ENCODE data around the gene MAPK1.

DNA sequence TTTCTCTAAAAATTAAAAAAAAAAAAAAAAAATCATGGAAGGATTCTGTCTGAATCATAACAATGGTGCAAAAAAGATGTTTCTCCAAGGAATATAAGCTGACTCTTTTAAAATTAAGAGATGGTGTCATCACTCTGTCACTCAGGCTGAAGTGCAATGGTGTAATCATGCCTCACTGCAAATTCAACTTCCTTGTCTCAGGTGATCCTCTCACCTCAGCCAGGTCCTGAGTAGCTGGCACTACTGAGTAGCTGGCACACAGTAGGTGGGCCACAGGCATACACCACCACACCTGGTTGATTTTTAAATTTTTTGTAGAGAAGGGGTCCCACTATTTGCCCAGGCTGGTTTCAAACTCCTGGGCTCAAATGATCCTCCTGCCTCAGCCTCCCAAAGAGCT is 77.1 kb downstream of the MAPK1 start:
- TF ChIP-seq POLR2A (IDR thresholded peaks at IDR 0.05), result no peak
- TF ChIP-seq, protein P1, sequence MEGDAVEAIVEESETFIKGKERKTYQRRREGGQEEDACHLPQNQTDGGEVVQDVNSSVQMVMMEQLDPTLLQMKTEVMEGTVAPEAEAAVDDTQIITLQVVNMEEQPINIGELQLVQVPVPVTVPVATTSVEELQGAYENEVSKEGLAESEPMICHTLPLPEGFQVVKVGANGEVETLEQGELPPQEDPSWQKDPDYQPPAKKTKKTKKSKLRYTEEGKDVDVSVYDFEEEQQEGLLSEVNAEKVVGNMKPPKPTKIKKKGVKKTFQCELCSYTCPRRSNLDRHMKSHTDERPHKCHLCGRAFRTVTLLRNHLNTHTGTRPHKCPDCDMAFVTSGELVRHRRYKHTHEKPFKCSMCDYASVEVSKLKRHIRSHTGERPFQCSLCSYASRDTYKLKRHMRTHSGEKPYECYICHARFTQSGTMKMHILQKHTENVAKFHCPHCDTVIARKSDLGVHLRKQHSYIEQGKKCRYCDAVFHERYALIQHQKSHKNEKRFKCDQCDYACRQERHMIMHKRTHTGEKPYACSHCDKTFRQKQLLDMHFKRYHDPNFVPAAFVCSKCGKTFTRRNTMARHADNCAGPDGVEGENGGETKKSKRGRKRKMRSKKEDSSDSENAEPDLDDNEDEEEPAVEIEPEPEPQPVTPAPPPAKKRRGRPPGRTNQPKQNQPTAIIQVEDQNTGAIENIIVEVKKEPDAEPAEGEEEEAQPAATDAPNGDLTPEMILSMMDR (IDR thresholded peaks at IDR 0.05), result no peak

Measured in suprapubic skin (tissue), 3 donors.